Measurements from ENCODE around the gene STK39.

STK39 gene

GRCh38 chr2:168243061-168243460 lies 4.3 kb downstream of the STK39 start:
- Histone ChIP-seq H4K20me1 (ENCODE audit: insufficient read depth) (no peaks in the 10 kb centered on the region), H3K4me1 (ENCODE audit: low read depth, poor library complexity, severe bottlenecking) (peaks cover 25% of the 10 kb centered on the region), H3K27me3 (ENCODE audit: insufficient read depth, low read depth) (no peaks in the 10 kb centered on the region), H3K36me3 (ENCODE audit: insufficient read depth) (no peaks in the 10 kb centered on the region), H3K4me3 (IDR thresholded peaks at IDR 0.05; ENCODE audit: insufficient read depth, low read depth, low read length) (no peak overlapping the region), H3K79me2 (ENCODE audit: insufficient read depth, low read depth) (peaks cover 23% of the 10 kb centered on the region; the same call in 1 of the 2 replicates), H3K9ac (no peak overlapping the region), H3K27ac (no peak overlapping the region), H3K4me2 (no peak overlapping the region), H2AFZ (ENCODE audit: low read depth) (no peak overlapping the region)
- no peak for TF ChIP-seq CTCF (conservative IDR thresholded peaks at IDR 0.05; ENCODE audit: low read depth, low read length)

GRCh38 chr2:168241746-168242145 lies 5.6 kb downstream of the STK39 start:
- peaks cover 23% of the 10 kb centered on the region; the same call in 1 of the 2 replicates for H3K79me2 ChIP-seq (ENCODE audit: insufficient read depth, low read depth)
- H2AFZ ChIP-seq (ENCODE audit: low read depth): no peak overlapping the region
- no peak overlapping the region for H3K4me3 ChIP-seq (IDR thresholded peaks at IDR 0.05; ENCODE audit: insufficient read depth, low read depth, low read length)
- no peaks in the 10 kb centered on the region for H4K20me1 ChIP-seq (ENCODE audit: insufficient read depth)
- H3K9ac ChIP-seq: no peak overlapping the region
- no peaks in the 10 kb centered on the region for H3K36me3 ChIP-seq (ENCODE audit: insufficient read depth)
- H3K27ac ChIP-seq: no peak overlapping the region
- no peak overlapping the region for H3K4me2 ChIP-seq
- no peaks in the 10 kb centered on the region for H3K27me3 ChIP-seq (ENCODE audit: insufficient read depth, low read depth)
- H3K4me1 ChIP-seq (ENCODE audit: low read depth, poor library complexity, severe bottlenecking): peaks cover 25% of the 10 kb centered on the region
- TF ChIP-seq CTCF (conservative IDR thresholded peaks at IDR 0.05; ENCODE audit: low read depth, low read length): no peak

GRCh38 chr2:168241208-168241607 lies 6.2 kb downstream of the STK39 start:
- no peak overlapping the region for H3K9ac ChIP-seq
- no peak overlapping the region for H3K27ac ChIP-seq
- peaks cover 23% of the 10 kb centered on the region; the same call in 1 of the 2 replicates for H3K79me2 ChIP-seq (ENCODE audit: insufficient read depth, low read depth)
- no peaks in the 10 kb centered on the region for H3K36me3 ChIP-seq (ENCODE audit: insufficient read depth)
- H3K4me3 ChIP-seq (IDR thresholded peaks at IDR 0.05; ENCODE audit: insufficient read depth, low read depth, low read length): no peak overlapping the region
- no peak overlapping the region for H3K4me2 ChIP-seq
- TF ChIP-seq CTCF (conservative IDR thresholded peaks at IDR 0.05; ENCODE audit: low read depth, low read length): no peak
- H3K4me1 ChIP-seq (ENCODE audit: low read depth, poor library complexity, severe bottlenecking): peaks cover 25% of the 10 kb centered on the region
- H4K20me1 ChIP-seq (ENCODE audit: insufficient read depth): no peaks in the 10 kb centered on the region
- no peak overlapping the region for H2AFZ ChIP-seq (ENCODE audit: low read depth)
- no peaks in the 10 kb centered on the region for H3K27me3 ChIP-seq (ENCODE audit: insufficient read depth, low read depth)

- Histone ChIP-seq H2AFZ (ENCODE audit: low read depth) (no peak overlapping the region), H3K9ac (no peak overlapping the region), H3K4me2 (no peak overlapping the region), H3K79me2 (ENCODE audit: insufficient read depth, low read depth) (peaks cover 7% of the 10 kb centered on the region; the same call in 1 of the 2 replicates), H3K27me3 (ENCODE audit: insufficient read depth, low read depth) (no peaks in the 10 kb centered on the region), H3K4me1 (ENCODE audit: low read depth, poor library complexity, severe bottlenecking) (peaks cover 6% of the 10 kb centered on the region), H3K27ac (no peak overlapping the region), H3K4me3 (IDR thresholded peaks at IDR 0.05; ENCODE audit: insufficient read depth, low read depth, low read length) (no peak overlapping the region), H3K36me3 (ENCODE audit: insufficient read depth) (no peaks in the 10 kb centered on the region), H4K20me1 (ENCODE audit: insufficient read depth) (no peaks in the 10 kb centered on the region)
- TF ChIP-seq CTCF (conservative IDR thresholded peaks at IDR 0.05; ENCODE audit: low read depth, low read length): no peak
Measured at GRCh38 chr2:168239281-168239680, 8.1 kb downstream of the STK39 start.

All from KMS-11 (cell line).